ENCODE data around the gene C1orf21. TPM values are rescaled to one million over a fixed set of nuclear protein-coding genes. Genes with fewer than 3 reads are reported as not detected.

The C1orf21 gene
- polyA plus RNA-seq, 3 donors, result 36.4 to 41.3 (median 40.3) TPM

DNA sequence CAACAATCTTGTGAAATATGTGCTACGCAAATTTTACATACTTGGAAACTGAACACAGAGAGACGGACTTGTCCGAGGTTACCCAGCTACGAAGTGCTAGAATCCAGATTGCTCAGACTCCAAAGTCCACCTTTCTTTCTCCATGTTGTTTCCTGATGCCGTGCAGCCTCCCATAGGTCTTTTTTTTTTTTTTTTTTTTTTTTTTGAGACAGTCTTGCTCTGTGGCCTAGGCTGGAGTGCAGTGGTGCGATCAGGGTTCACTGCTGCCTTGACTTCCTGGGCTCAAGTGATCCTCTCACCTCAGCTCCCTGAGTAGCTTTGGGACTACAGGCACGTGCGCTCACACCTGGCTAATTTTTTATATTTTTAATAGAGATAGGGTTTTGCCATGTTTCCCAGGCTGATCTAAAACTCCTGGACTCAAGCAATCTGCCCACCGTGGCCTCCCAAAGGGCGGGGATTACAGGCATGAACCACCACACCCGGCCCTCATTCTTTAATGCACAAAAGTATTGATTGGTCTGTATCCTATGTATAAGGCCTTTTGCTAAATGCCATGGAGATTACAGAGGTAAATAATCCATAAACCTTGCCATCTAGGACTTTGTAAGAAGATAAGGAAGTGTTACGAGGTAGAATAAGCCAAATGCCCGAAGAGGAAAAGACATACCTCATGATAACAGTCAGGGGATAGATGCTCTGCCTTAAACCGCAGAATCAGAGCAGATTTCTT is 92.8 kb downstream of the C1orf21 start:
- no peak for DNase-seq (ENCODE audit: low read depth in 3 of 3, low spot score in 2 of 3)

DNA sequence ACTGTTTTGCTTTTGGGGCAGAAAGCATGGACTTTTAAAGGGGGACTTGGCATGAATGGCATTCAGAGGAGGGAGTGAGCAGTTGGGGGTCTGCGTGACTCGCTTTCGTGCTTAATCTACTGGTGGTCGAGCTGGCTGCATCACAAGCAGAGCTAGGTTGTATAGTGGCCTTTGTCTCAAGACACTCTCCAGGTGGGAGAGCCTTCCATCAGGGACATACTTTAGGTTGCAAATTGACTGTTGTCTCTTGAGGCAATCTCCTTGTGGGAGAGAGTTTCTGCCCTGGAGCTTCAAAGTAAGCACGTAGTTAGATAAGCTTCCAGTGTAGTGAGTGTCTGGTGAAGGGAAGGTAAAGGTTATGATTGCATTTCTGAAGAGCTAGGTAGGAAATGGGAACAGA is 93.9 kb downstream of the C1orf21 start:
- no peak for DNase-seq (ENCODE audit: low read depth in 3 of 3, low spot score in 2 of 3)

DNA sequence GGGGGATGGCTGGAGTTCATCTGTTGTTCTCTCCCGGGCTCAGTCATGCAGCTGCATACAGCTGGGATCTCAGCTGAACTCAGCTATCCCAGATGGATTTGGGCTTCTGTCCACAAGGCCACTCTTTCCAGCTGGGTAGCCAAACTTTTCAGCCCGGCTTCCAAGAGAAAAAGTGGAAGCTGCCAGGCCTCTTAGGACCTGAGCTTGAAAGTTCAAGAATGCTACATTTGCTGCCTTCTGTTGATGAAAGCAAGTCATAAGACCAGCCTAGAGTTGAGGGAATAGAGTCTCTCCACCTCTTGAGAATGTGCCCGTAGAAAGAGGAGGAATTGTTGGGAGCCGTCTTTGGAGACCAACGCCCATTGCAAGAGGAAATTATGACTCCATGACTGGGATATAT is 95.3 kb downstream of the C1orf21 start:
- no peak for DNase-seq (ENCODE audit: low read depth in 3 of 3, low spot score in 2 of 3)

DNA sequence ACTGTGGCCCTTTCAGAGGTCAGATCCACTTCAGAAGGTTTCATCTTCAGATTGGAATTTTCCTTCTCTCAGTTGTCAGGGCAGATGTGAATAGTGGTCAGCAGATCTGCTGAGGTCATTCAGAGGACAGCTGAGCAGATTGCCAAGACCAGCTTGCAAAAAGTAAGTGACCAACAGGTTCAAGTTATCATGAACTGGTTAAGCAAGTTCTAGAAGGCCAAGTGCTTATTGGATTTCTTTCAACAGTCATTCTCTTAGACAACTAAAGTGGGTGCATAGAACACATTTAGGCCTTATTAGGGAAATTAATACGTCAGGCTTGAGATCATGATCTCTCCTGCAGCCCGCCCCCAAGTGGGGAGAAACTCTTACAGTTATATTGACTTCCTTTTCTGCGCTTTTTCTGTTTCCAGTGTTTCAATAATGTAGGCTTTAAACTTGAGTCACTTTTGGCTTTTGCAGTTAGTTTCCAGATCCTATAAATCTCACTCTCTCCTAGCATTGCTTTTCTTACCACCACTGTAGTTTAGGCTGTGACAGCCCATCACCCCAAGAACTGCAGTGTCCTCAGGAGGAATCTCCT is 96.4 kb downstream of the C1orf21 start:
- no peak for DNase-seq (ENCODE audit: low read depth in 3 of 3, low spot score in 2 of 3)

DNA sequence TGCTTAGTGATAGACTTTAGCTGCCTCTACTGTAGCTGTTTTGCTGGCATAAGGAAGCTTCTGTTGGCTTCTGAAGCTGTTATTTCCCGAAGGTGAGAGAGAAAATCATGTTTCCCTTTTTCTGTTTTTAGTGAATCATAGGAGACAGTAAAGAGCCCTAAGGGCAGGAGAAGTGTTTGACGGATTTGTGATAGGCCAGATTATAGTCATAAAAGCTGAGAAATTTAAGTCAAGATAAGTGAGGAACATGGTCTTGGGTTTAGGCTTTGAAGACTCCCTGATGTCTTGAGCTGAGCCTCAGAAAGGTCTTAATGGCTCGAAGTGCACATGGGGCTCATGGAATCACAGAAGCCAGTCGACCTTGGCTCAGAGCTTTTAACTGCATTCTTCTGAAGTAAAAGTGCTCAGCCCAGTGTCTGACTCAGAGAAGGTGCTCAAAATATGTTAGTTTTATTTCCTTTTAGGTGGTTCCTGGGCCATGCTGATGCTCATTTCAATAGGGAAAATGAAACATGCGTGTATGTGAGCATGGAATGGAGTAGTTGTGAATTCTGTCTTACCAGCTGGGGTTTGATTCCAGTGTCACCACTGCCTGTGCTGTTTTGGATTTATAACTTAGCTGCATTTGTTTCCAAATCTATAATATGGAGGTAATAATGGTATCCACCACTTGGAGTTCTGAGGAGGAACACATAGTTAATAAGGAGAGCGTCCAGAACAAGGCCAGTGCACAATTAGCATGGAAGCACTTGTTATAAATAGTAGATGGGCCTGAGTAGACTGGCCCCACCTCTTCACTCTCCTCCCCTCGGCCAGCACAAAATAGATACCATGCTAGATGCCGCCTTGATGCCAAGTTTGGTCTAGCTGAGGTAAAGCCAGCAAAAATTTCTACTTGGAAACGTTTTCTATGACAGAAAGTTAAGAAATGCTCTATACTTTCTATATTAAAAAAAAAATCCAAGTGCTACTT is 99.2 kb downstream of the C1orf21 start:
- no peak for DNase-seq (ENCODE audit: low read depth in 3 of 3, low spot score in 2 of 3)

DNA sequence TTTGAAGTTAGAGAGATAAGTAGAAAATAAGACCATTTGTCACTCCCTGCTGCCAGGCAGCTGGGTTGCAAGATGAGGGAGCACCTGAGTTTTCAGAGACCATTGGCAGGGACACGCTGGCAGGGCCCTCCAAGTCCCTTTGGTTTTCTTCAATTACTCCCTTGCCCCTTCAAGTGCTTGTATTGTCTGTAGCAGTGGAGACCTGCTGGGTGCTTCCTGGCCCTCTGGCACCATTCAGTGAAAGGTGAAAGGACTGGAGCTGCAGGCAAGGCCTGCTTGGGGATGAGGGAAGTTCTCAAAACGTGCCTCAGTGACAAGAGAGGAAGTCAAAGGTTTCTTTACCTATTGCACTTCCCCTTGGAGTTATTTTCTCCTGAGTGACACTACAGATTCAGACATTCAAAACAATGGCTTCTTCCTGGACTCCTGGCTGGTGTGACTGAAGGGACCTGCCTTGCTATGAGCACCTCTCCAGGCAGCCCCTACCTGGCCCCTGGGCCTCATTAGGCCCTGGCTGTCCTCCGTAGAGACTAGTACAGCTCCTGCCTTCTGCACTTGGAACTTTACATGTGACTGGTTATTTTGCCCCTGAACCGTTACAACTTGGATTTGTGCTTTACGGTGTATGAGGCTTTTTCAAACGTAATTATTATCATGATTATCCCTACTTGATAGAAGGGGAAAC is 100.1 kb downstream of the C1orf21 start:
- no peak for DNase-seq (ENCODE audit: low read depth in 3 of 3, low spot score in 2 of 3)

DNA sequence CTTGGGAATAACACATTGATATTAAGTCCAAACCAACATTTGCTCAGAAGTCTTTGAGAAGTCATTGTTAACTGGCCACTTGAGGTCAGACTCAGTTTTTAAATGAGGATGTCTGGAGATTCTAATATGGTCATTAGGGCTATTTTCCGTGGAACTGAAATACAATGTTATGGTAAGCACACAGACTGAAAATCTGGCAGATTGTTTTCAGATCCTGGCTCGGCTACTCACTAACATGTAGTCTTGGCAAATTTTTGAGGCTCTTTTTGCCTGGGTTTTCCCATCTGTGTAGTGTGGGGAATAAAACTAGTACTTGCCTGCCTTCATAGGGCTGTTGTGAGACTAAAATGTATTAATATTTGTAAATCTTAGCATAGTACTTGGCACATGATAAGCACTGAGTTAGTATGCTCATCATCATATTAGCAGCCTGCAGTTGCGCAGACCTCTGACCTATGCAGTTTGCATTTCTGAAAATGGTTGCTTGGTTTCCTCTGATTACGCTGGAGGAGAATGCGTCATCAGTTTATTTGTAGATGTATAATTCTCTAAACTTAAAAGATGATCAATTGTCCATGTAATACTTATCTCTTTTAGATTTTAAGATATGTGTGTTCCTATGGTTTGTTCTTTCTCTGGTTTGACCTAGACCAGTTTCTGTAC is 100.8 kb downstream of the C1orf21 start:
- no peak for DNase-seq (ENCODE audit: low read depth in 3 of 3, low spot score in 2 of 3)

DNA sequence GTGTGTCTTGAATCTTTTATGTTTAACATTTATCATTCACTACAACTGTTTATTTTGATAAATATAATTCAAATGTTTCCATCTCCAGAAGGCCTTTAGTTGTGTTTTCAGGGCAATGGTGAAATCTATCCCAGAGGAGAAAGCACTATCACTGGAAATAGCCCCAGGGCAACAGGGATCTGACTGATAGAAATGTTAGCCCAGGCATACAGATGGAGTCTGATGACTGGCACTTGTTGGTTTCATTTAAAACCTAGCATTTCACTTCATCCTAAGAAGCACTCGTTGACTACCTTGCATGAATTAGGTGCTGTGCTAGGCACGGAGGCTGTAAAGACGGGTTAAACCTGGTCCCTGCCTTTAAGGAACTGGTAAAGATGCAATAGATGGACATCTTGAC is 103.1 kb downstream of the C1orf21 start:
- DNase-seq (ENCODE audit: low read depth in 3 of 3, low spot score in 2 of 3), result no peak

DNA sequence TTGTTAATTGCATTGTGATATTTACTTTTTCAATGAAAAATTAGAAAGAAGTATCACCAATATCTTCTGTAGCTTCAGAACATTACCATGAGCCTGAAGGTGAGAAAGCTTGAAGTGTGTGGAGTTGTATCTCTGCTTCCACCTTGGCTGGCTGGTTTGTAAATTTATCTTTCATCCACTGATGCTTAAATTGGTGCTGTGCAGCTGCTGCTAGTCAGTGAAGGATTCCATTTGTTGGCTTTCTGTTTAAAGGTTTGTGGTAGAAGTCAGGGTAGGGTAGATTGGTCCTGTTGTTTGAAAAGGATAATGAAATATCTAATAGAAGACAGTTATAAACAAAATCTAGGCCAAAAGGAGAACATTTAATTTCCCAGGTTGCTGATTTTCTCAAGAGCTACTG is 105.7 kb downstream of the C1orf21 start:
- DNase-seq (ENCODE audit: low read depth in 3 of 3, low spot score in 2 of 3), result no peak

DNA sequence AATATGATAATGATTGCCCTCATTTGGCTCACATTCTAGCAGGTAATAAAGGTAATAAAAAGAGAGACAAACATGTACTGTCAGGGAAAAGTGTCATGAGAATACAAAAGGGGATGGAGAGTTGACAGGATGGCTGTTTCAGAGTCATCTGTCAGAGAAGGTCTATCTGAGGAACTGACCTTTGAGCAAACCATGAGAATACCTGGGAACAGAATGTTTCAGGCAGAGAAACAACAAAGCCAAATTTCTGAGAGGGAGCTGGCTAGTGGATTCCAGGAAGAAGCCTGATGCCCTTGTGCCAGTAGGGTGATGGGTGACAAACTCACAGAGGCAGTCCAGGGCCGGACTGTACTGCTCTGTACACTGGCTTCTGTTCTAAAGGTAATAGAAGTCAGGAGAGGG is 107.2 kb downstream of the C1orf21 start:
- DNase-seq (ENCODE audit: low read depth in 3 of 3, low spot score in 2 of 3), result no peak

DNA sequence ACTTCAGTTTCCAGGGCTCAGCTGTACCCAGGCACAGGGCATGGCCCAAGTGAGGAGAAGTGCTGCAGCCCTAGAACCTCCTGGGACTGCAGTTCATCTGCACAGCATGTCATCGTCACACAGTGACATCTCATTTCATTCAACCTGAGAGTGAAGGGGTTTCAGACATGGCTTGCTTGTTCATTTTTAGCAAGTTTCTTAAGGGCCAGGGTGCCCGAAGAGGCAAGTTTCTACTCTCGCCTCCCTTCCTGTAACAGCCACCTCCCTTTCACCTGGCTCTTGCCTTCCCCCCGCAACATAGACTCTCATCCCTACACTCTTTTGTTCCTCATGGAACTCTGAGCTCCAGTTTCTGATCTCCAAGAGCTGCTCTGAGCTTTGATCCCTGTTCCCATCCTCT is 108.1 kb downstream of the C1orf21 start:
- DNase-seq (ENCODE audit: low read depth in 3 of 3, low spot score in 2 of 3), result no peak

DNA sequence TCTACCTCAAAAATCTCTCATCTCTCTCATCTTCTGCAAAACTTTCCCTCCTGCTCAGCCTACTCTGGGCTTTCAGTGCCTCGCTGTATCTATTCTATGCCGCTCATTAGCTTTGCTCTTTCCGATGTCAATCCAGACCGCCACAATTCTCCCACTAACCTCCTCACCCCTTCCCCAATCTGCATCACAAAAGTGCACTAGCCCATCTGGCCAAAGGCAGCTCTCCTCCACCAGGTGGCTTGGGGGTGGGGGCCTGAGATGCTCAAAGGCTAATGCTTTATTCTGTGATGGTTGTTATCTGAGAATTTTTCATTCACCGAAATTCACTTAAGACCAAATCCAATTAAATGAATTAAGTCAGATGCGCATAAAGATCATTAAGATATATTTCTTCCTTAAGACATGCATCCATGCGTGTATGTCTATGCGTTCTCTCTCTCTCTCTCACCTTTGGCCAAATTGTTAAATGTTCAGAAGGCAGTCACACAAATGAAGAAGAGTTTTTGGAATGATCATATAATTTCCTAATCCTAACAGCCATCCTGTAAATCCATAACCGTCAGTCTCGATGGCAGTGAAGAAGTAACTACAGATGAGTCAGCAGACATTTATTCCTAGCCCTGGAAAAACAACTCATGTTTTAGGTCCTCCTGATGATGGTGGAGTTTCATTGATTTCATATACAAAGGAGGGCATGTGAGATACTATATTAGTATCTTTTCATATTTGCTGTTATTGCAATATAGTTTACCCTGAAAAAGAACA is 111.3 kb downstream of the C1orf21 start:
- no peak for DNase-seq (ENCODE audit: low read depth in 3 of 3, low spot score in 2 of 3)

DNA sequence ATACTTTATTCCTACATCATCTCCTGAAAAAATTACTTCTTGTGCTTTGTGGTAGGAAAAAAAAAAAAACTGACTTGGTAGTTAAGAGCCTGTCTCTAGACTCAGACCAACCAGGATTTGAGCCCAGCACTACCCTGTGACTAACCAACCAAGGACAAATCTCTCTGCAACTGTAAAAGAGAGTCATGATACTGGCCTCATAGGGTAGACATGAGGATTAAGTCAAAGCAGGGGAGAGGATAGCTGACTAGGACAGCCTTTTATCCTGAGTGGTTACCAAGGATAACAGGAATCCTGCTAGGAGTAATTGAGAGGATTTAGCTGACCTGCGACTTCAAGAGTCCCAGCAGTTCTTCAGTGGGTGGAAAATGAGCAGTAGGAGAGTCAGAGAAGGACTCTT is 112.8 kb downstream of the C1orf21 start:
- no peak for DNase-seq (ENCODE audit: low read depth in 3 of 3, low spot score in 2 of 3)

DNA sequence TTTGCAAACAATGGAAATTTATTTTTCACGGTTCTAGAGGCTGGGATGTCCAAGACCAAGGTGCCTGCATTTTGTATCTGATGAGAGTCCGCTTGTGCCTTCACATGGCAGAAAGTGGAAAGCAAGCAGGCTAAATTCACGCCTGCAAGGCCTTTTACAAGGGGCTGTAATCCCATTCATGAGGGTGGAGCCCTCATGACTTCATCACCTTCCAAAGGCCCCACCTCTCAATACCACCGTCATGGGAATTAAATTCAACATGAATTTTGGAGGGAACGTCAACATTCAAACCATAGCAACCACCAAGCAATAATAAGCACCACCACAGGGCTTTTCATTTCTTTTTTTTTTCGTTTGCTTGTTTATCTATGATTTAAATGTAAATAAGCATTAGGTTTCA is 115.3 kb downstream of the C1orf21 start:
- no peak for DNase-seq (ENCODE audit: low read depth in 3 of 3, low spot score in 2 of 3)

DNA sequence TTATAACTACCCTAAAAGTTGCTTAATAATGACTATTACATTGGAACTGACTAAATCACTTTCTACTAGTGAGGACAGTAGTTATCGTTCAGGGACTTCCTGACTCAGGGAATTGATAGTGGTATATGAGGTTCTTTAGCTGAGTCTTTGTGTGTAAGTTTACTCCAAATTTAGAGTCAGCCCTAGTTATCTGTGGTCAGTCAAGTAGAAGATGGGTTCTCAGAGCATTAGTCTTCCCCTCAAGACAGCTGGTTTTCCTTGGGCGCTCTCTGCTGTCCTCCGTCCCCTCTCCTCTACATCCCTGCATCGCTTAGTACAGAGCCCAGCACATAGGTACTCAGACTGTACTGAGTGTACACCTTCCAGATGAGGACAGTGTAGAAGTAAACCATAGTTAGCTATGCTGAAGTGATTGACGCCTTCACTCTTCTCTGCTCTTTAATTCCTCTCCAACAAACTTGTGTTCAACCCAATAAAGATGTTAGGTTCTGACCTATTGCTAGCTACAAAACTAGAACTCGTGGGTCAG is 116.5 kb downstream of the C1orf21 start:
- DNase-seq (ENCODE audit: low read depth in 3 of 3, low spot score in 2 of 3), result no peak

DNA sequence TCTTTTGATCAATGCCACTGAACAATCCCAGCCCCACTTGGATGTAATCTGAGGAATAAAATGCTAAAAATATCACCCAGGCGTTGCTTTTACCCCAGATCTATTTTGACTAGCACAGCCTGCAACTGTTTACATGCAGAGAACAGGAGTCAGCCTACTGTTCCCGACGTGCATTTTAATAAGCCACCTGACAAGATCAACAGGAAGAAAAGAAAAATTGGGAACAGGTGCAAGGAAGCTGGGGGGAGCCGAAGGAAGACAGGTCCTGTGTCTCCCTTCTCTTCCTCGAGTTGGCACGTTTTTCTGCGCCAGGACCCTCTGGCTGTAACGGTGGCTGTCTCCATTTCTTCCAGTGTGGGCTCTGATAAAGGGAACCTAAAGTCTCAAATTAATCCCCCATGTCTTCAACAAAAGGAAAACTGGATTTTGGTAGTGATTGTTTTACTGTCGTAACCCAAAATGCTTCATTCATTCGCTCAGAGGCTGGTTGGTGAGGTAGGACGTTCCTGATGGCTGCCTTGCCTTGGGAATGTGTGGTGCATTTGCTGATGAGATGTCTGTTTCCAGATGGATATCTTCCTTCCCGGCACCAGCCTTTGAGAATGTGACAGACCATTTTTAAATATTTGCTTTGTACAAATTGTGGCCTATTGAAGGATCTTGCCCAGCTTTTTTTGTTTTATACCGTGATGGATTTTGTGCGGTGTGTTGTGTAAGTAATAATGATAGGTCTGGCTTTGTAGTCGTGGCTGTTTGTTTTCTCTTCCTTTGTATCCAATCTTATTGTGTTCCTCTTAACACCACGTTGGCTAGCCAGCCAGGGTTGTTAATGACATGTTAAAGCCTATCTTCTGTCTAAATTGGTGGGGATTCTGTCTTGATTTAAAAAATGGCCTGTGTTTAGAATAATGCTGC is 117.5 kb downstream of the C1orf21 start:
- no peak for DNase-seq (ENCODE audit: low read depth in 3 of 3, low spot score in 2 of 3)

DNA sequence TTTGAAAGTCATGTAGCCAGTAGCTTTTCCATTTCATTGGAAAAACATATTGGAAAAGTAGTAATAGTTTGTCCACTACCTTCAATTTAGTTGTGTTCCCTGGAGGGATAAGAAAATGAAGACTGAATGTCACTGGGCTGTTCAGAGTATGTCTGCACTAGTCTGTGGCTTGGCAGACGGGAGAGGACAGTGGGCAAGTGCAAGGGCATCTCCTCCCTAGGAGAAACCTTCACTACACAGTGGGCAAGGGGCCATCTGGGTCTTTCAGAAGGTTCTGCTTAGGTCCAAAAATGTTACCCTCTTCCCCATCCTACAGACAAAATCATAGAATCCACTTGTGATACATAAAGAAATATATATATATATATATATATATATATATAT is 118.1 kb downstream of the C1orf21 start:
- DNase-seq (ENCODE audit: low read depth in 3 of 3, low spot score in 2 of 3), result no peak

DNA sequence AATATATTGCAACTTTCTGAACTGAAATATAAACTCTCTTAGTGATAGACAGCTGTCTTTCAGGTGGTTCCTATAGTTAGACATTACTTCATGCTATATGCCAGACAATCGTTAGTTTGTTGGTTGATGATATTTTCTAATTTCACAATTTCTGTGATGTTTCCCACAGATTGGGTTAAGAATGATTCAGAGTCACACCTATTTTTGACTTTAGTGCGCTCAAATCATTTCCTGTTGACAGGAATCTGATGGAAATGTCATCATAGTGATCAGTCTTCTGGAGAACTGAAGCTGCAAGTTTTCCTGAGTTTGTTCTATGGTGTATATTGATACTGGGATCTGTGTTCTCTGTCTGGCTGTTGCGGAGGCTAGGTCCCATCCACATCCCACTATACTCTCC is 119.7 kb downstream of the C1orf21 start:
- no peak for DNase-seq (ENCODE audit: low read depth in 3 of 3, low spot score in 2 of 3)

Measured in right renal cortex interstitium (tissue), 3 donors.